ENCODE measurements around the gene FAP. TPM values are rescaled to one million over a fixed set of nuclear protein-coding genes. Genes with fewer than 3 reads are reported as not detected.

FAP gene
- total RNA-seq, 2 donors from 2014 or later = 2.3 to 4.2 TPM

DNA sequence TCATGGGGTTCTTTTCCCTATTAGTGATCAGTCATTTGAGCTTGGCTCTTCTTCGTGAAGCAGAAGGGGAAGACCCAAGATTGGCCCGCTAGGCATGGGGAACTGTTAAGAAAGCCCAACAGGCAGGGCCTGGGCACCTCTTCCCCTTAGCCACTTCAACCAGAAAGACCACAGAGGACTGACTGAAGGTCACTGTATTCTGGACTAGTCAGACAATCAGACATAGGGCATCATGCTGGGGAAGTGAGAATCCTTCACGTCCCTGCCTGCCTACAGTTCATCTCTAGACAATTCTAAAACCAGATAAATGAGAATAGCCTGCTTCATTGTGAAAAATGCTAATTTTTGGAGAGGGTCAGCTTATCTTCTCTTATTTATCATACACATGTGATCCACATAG is 28.1 kb downstream of the FAP start:
- Histone ChIP-seq H3K9me3 (no peaks in the 10 kb centered on the region), H3K36me3 (replicated peaks in 1 of 2; ENCODE audit: insufficient read depth in 1 of 2, low read depth in 2 of 2) (no peaks in the 10 kb centered on the region), H3K4me1 (no peaks in the 10 kb centered on the region), H3K4me3 (no peak overlapping the region), H3K27ac (no peak overlapping the region), H3K27me3 (no peaks in the 10 kb centered on the region)
- intact Hi-C loops (cut with DNase I) = no loop called here
- DNase-seq (no peak), ATAC-seq (no peak)
- no peak for TF ChIP-seq POLR2A (IDR thresholded peaks at IDR 0.05)
- TF ChIP-seq, protein P1, sequence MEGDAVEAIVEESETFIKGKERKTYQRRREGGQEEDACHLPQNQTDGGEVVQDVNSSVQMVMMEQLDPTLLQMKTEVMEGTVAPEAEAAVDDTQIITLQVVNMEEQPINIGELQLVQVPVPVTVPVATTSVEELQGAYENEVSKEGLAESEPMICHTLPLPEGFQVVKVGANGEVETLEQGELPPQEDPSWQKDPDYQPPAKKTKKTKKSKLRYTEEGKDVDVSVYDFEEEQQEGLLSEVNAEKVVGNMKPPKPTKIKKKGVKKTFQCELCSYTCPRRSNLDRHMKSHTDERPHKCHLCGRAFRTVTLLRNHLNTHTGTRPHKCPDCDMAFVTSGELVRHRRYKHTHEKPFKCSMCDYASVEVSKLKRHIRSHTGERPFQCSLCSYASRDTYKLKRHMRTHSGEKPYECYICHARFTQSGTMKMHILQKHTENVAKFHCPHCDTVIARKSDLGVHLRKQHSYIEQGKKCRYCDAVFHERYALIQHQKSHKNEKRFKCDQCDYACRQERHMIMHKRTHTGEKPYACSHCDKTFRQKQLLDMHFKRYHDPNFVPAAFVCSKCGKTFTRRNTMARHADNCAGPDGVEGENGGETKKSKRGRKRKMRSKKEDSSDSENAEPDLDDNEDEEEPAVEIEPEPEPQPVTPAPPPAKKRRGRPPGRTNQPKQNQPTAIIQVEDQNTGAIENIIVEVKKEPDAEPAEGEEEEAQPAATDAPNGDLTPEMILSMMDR (IDR thresholded peaks at IDR 0.05) = no peak
- 82 to 89% methylated on average over 3 of the region's 3 CpGs for WGBS, 2 donors

DNA sequence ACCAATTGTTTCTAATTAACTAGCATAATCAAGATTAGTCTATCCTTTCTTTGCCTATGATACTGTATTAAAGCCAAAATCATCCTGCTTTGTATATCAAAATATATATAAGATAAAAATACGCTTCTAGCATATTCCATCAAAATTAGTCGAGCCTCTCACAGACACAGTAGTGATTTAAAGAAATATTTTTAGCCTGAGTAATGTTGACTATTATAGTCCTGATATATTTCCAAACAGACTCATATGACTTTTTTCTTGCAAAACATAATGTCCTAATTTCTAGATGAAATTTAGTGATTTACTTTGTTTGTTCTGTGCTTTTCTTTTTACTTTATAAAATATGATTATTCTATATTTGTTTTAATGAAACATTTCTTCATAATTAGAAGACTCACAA is 30.9 kb downstream of the FAP start:
- H3K36me3 ChIP-seq (replicated peaks in 1 of 2; ENCODE audit: insufficient read depth in 1 of 2, low read depth in 2 of 2) = no peaks in the 10 kb centered on the region
- no peak for TF ChIP-seq POLR2A (IDR thresholded peaks at IDR 0.05)
- TF ChIP-seq, protein P1 (IDR thresholded peaks at IDR 0.05) = no peak
- intact Hi-C loops (cut with DNase I) = no loop called here
- no peaks in the 10 kb centered on the region for H3K4me1 ChIP-seq
- no peak overlapping the region for H3K27ac ChIP-seq
- DNase-seq (no peak), ATAC-seq (no peak)
- H3K27me3 ChIP-seq = no peaks in the 10 kb centered on the region
- 64 to 67% methylated on average over 2 of the region's 2 CpGs for WGBS, 2 donors
- no peaks in the 10 kb centered on the region for H3K9me3 ChIP-seq
- no peak overlapping the region for H3K4me3 ChIP-seq

DNA sequence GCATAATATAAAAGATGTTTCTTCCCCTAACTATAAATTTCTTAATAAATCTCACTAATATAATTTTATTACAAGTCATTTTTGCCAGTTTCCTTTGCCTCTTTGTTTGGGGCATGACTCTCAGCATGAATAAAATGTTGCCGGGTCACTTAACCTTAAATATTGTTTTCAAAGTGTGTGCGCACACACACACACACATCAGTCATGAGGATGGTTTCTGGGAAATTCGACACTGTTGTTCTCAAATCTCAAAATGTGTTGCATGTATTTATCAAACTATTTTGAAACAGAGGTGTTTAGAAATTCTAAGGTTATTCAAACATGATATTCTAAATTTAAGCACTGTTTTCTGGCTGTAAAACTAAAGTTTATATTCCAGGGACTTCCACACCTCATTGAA is 31.5 kb downstream of the FAP start:
- no peak for DNase-seq
- no peak for TF ChIP-seq POLR2A (IDR thresholded peaks at IDR 0.05)
- TF ChIP-seq, protein P1 (IDR thresholded peaks at IDR 0.05) = no peak
- Histone ChIP-seq H3K4me3 (no peak overlapping the region), H3K27ac (no peak overlapping the region), H3K9me3 (no peaks in the 10 kb centered on the region), H3K4me1 (no peaks in the 10 kb centered on the region), H3K36me3 (replicated peaks in 1 of 2; ENCODE audit: insufficient read depth in 1 of 2, low read depth in 2 of 2) (no peaks in the 10 kb centered on the region), H3K27me3 (no peaks in the 10 kb centered on the region)
- WGBS, 2 donors = 80 to 88% methylated on average over 3 of the region's 3 CpGs
- intact Hi-C loops (cut with DNase I) = no loop called here
- ATAC-seq = no peak

DNA sequence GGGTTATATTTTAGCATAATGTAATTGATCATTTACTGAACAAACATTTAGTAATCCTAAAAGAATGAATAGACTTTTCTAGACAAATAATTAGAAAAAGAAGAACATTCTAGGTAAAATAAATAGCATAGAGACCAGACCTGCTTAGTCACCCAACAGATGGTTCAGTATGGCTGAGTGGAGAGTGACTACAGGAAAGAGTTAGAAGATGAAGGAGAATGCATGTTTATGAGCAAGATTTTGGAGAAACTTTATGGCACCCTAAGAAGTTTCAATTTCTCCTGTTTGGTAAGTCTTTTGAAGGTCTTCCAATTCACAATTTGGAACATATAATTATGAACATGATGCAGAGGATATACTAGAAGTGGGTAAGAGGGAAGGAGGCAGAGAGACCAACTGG is 32.9 kb downstream of the FAP start:
- Histone ChIP-seq H3K36me3 (replicated peaks in 1 of 2; ENCODE audit: insufficient read depth in 1 of 2, low read depth in 2 of 2) (no peaks in the 10 kb centered on the region), H3K27ac (no peak overlapping the region), H3K4me3 (no peak overlapping the region), H3K9me3 (no peaks in the 10 kb centered on the region), H3K27me3 (no peaks in the 10 kb centered on the region), H3K4me1 (no peaks in the 10 kb centered on the region)
- intact Hi-C loops (cut with DNase I) = no loop called here
- TF ChIP-seq, protein P1 (IDR thresholded peaks at IDR 0.05) = no peak
- no peak for TF ChIP-seq POLR2A (IDR thresholded peaks at IDR 0.05)
- no peak for ATAC-seq
- DNase-seq = no peak

DNA sequence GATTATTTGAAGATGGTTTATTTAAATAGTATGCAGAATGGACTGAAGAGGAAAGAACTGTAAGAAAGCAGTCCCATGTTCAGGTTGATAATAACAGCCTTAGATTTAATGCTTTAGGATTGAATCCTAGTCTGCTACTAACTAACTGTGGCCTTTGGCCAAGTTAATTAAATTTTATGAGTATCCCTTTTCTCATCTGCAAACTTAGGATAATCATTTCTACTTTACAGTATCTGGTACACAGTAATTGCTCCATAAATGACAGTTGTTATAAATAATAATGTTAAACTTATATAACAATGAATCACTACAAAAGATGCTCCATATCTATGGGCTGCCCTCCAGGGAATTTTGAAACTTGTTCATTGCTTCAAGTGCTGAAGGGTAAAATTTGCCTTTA is 41.0 kb downstream of the FAP start:
- TF ChIP-seq, protein P1 (IDR thresholded peaks at IDR 0.05) = no peak
- TF ChIP-seq POLR2A (IDR thresholded peaks at IDR 0.05) = no peak
- Histone ChIP-seq H3K4me1 (no peaks in the 10 kb centered on the region), H3K4me3 (no peak overlapping the region), H3K36me3 (replicated peaks in 1 of 2; ENCODE audit: insufficient read depth in 1 of 2, low read depth in 2 of 2) (no peaks in the 10 kb centered on the region), H3K27me3 (no peaks in the 10 kb centered on the region), H3K27ac (no peak overlapping the region), H3K9me3 (no peaks in the 10 kb centered on the region)
- ATAC-seq = no peak
- DNase-seq = no peak
- intact Hi-C loops (cut with DNase I) = no loop called here
